ENCODE measurements around the gene ZNF444. TPM values are rescaled to one million over a fixed set of nuclear protein-coding genes. Genes with fewer than 3 reads are reported as not detected.

The ZNF444 gene
- total RNA-seq, 2 experiments from 2014 or later: 22.0 to 25.3 TPM

GRCh38 chr19:56189785-56190184 is 48.7 kb downstream of the ZNF444 start:
- H3K9me2 ChIP-seq (ENCODE audit: insufficient read depth, low read length): no peaks in the 10 kb centered on the region
- intact Hi-C loops (cut with micrococcal nuclease; ENCODE audit: unreplicated experiment): no loop called here
- H3K79me2 ChIP-seq (ENCODE audit: insufficient read depth, low read depth, low read length): no peaks in the 10 kb centered on the region
- H3K9me3 ChIP-seq (ENCODE audit: low read length): no peaks in the 10 kb centered on the region
- no peaks in the 10 kb centered on the region for H3K36me3 ChIP-seq (ENCODE audit: insufficient read depth, low read length)
- DNase-seq (ENCODE audit: low spot score): no peak
- H4K20me1 ChIP-seq (ENCODE audit: insufficient read depth, low read length): no peaks in the 10 kb centered on the region
- BruUV-seq (replicated peaks): no TSS peak
- H3K4me3 ChIP-seq (ENCODE audit: low read depth, low read length, poor library complexity, severe bottlenecking): no peak overlapping the region
- no peaks in the 10 kb centered on the region for H3K4me1 ChIP-seq (ENCODE audit: insufficient read depth, low read length, poor library complexity, severe bottlenecking)
- ChIA-PET POLR2A (no interaction called here), CTCF (ENCODE audit: unreplicated experiment) (no interaction called here)
- H3K27ac ChIP-seq (ENCODE audit: low read depth, low read length, poor library complexity, severe bottlenecking): no peak overlapping the region
- TF ChIP-seq EZH2phosphoT487 (IDR thresholded peaks at IDR 0.05; ENCODE audit: borderline replicate concordance, low read depth, low read length) (no peak), CTCF (conservative IDR thresholded peaks at IDR 0.05; ENCODE audit: low read length) (no peak; the same call in 1 of the 2 replicates)
- no peak overlapping the region for H3K4me2 ChIP-seq (ENCODE audit: low read length)
- H2AFZ ChIP-seq (ENCODE audit: low read length): no peak overlapping the region

GRCh38 chr19:56191115-56191514 is 50.0 kb downstream of the ZNF444 start:
- no peak for TF ChIP-seq EZH2phosphoT487 (IDR thresholded peaks at IDR 0.05; ENCODE audit: borderline replicate concordance, low read depth, low read length)
- TF ChIP-seq CTCF (conservative IDR thresholded peaks at IDR 0.05; ENCODE audit: low read length): peak; percentile 47
- Histone ChIP-seq H2AFZ (ENCODE audit: low read length) (no peak overlapping the region), H3K4me2 (ENCODE audit: low read length) (no peak overlapping the region), H3K9me3 (ENCODE audit: low read length) (no peaks in the 10 kb centered on the region), H3K27ac (ENCODE audit: low read depth, low read length, poor library complexity, severe bottlenecking) (no peak overlapping the region), H3K79me2 (ENCODE audit: insufficient read depth, low read depth, low read length) (no peaks in the 10 kb centered on the region), H4K20me1 (ENCODE audit: insufficient read depth, low read length) (no peaks in the 10 kb centered on the region), H3K4me3 (ENCODE audit: low read depth, low read length, poor library complexity, severe bottlenecking) (no peak overlapping the region), H3K9me2 (ENCODE audit: insufficient read depth, low read length) (no peaks in the 10 kb centered on the region), H3K4me1 (ENCODE audit: insufficient read depth, low read length, poor library complexity, severe bottlenecking) (no peaks in the 10 kb centered on the region), H3K36me3 (ENCODE audit: insufficient read depth, low read length) (no peaks in the 10 kb centered on the region)
- BruUV-seq (replicated peaks): no TSS peak
- ChIA-PET CTCF (ENCODE audit: unreplicated experiment) (no interaction called here), POLR2A (no interaction called here)
- intact Hi-C loops (cut with micrococcal nuclease; ENCODE audit: unreplicated experiment): no loop called here
- DNase-seq (ENCODE audit: low spot score): no peak

- no TSS peak for BruUV-seq (replicated peaks)
- Histone ChIP-seq H3K36me3 (ENCODE audit: insufficient read depth, low read length) (no peaks in the 10 kb centered on the region), H4K20me1 (ENCODE audit: insufficient read depth, low read length) (no peaks in the 10 kb centered on the region), H3K27ac (ENCODE audit: low read depth, low read length, poor library complexity, severe bottlenecking) (no peak overlapping the region), H3K4me3 (ENCODE audit: low read depth, low read length, poor library complexity, severe bottlenecking) (no peak overlapping the region), H3K79me2 (ENCODE audit: insufficient read depth, low read depth, low read length) (no peaks in the 10 kb centered on the region), H2AFZ (ENCODE audit: low read length) (no peak overlapping the region), H3K4me1 (ENCODE audit: insufficient read depth, low read length, poor library complexity, severe bottlenecking) (no peaks in the 10 kb centered on the region), H3K9me3 (ENCODE audit: low read length) (no peaks in the 10 kb centered on the region), H3K9me2 (ENCODE audit: insufficient read depth, low read length) (no peaks in the 10 kb centered on the region), H3K4me2 (ENCODE audit: low read length) (no peak overlapping the region)
- DNase-seq (ENCODE audit: low spot score): no peak
- no peak for TF ChIP-seq EZH2phosphoT487 (IDR thresholded peaks at IDR 0.05; ENCODE audit: borderline replicate concordance, low read depth, low read length)
- TF ChIP-seq CTCF (conservative IDR thresholded peaks at IDR 0.05; ENCODE audit: low read length): no peak
- ChIA-PET CTCF (ENCODE audit: unreplicated experiment) (no interaction called here), POLR2A (no interaction called here)
- intact Hi-C loops (cut with micrococcal nuclease; ENCODE audit: unreplicated experiment): no loop called here
Measured at GRCh38 chr19:56191711-56192110, 50.6 kb downstream of the ZNF444 start.
